HG02623 (cell line): Measurements from ENCODE around the gene TUBA1A.
"Not testable (repeated sequence)": the region's sequence is repeated elsewhere in the genome, so short reads cannot be mapped to it uniquely, and the experiment has no call there.

Experiments
- ATAC-seq: cut with Tn5 transposase; IDR thresholded peaks from one replicate; pipeline ENCODE4 v1.9.1; 2021; ENCODE audit warnings: moderate library complexity; ENCODE audit not compliant: unreplicated experiment

The TUBA1A gene

GRCh38 chr12:49201595-49202295, 12.9 kb upstream of the TUBA1A start:
- ATAC-seq, result no peak

GRCh38 chr12:49200919-49201594, 12.2 kb upstream of the TUBA1A start:
- ATAC-seq, result no peak

GRCh38 chr12:49198431-49199155, 9.7 kb upstream of the TUBA1A start:
- ATAC-seq, result no peak

GRCh38 chr12:49197256-49197655, 8.4 kb upstream of the TUBA1A start:
- no peak for ATAC-seq

GRCh38 chr12:49195736-49196135, 6.9 kb upstream of the TUBA1A start:
- ATAC-seq, result no peak

- ATAC-seq, result not testable (repeated sequence)
Observed at GRCh38 chr12:49193746-49194145, 4.9 kb upstream of the TUBA1A start.

GRCh38 chr12:49191498-49191897, 2.6 kb upstream of the TUBA1A start:
- not testable (repeated sequence) for ATAC-seq

GRCh38 chr12:49190974-49191373, 2.1 kb upstream of the TUBA1A start:
- ATAC-seq, result no peak

- no peak for ATAC-seq
Observed at GRCh38 chr12:49189731-49190716, 1.1 kb upstream of the TUBA1A start.

GRCh38 chr12:49188201-49188915, 522 bp downstream of the TUBA1A start:
- ATAC-seq, result peak; percentile 42

GRCh38 chr12:49187184-49187583, 1.7 kb downstream of the TUBA1A start:
- ATAC-seq, result no peak

GRCh38 chr12:49186307-49186706, 2.6 kb downstream of the TUBA1A start:
- ATAC-seq, result not testable (repeated sequence)

GRCh38 chr12:49184697-49185096, 4.2 kb downstream of the TUBA1A start:
- not testable (repeated sequence) for ATAC-seq

- ATAC-seq, result not testable (repeated sequence)
Observed at GRCh38 chr12:49183214-49183950, 5.5 kb downstream of the TUBA1A start.

GRCh38 chr12:49174218-49174617, 14.7 kb downstream of the TUBA1A start:
- ATAC-seq, result no peak

GRCh38 chr12:49170924-49171323, 18.0 kb downstream of the TUBA1A start:
- ATAC-seq, result no peak

- ATAC-seq, result no peak
Observed at GRCh38 chr12:49165114-49165513, 23.8 kb downstream of the TUBA1A start.

GRCh38 chr12:49161901-49162300, 27.0 kb downstream of the TUBA1A start:
- not testable (repeated sequence) for ATAC-seq

GRCh38 chr12:49161092-49161795, 27.6 kb downstream of the TUBA1A start:
- no peak for ATAC-seq
